HG02885 (cell line): ENCODE data around the gene ARID3C.

Experiments used
- ATAC-seq: cut with Tn5 transposase; IDR thresholded peaks from one replicate; pipeline ENCODE4 v1.9.1; 2021; ENCODE audit warnings: mild to moderate bottlenecking; ENCODE audit not compliant: unreplicated experiment, poor library complexity

Gene ARID3C, protein sequence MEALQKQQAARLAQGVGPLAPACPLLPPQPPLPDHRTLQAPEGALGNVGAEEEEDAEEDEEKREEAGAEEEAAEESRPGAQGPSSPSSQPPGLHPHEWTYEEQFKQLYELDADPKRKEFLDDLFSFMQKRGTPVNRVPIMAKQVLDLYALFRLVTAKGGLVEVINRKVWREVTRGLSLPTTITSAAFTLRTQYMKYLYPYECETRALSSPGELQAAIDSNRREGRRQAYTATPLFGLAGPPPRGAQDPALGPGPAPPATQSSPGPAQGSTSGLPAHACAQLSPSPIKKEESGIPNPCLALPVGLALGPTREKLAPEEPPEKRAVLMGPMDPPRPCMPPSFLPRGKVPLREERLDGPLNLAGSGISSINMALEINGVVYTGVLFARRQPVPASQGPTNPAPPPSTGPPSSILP

DNA sequence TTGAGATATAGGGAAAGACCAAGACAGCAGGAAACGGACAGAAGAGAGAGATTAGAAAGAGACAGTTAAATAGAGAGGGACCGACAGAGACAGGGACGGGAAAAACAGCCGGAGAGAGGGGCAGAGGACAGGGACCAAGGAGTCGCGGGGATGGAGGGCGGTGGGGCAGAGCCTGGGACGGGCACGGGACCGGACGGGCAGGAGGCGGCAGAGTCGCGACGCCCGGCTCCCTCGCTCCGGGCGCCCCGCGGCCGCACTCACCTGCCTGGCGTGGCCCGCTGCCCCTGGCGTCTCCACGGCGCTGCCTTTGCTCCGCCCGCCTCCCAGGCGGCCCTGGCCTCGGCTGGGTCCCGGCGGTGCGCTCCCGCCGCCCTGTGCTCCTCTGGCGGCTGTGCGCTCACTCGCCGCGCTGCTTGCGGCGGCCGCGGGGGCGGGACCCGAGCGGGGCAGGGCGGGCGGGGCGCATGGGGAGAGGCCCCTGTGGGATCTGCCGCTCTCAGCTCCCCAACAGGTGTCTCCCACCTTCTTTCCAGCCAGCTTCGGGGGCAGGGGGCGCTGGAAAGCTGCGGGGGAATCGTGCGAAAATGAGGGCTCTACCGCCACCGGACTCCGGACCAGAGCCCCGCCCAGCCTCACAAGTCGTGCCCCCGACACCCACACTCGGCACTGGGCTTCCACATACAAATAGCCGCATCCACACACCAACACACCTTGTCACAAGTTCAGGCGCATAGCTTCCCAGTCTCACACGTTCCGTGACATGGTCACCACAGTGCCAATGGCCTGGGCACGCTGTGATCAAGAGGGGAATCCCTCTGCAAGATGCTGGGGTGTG is at the start of gene ARID3C:
ARID3C (minus strand) TSS at position 411 of the 835 bp plus-strand sequence. CDS start 1,052 bp downstream, outside the sequence.
- ATAC-seq: peak; percentile 66

DNA sequence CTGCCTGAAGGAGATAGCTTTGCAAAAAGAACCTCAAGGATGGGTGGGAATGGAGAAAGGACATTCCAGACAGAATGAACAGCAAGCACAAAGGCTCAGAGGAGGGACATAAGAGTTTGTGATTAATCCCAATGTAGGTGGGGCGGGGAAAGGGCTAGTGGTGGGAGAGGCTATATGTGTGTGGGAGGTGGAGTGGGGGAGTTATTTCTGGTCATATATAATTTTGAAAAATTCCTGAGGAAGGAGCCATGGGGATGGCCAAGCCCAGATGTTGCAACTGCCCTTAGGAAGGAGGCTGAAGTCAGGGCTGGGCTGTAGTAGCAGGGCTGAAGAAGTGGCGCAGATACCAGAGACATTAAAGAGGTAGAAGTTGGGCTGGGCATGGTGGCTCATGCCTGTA is 47.0 kb upstream of the ARID3C start:
- no peak for ATAC-seq

DNA sequence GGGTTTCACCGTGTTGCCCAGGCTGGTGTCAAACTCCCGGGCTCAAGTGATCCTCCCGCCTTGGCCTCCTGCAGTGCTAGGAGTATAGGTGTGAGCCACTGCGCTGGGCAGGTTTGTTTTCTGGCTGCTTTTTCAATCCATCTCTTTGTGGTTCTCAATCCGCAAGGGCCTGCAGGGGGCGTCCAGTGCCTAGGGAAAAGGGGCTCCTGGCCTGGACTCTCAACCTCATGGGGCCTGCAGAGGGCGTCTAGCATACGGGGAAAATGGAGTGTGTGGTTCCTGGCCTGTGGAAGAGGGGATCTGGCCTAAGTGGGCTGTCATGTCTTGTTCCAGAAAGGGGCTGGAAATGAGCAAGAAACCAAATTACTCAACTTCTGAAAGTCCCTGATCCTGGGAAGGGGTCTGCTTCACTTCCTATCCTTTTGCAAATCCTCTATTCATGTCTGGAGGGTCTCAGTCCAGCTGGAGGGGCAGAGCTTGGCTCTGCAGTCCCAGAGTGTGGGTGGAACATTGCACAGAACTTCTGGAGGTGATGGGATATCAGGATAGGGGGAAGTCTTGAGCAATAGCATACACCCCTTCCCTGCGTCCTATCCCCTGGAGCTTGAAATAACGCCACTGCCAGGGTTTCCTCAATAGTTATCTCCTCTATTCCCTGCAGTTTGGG is 46.3 kb upstream of the ARID3C start:
- peak; percentile 50 for ATAC-seq

DNA sequence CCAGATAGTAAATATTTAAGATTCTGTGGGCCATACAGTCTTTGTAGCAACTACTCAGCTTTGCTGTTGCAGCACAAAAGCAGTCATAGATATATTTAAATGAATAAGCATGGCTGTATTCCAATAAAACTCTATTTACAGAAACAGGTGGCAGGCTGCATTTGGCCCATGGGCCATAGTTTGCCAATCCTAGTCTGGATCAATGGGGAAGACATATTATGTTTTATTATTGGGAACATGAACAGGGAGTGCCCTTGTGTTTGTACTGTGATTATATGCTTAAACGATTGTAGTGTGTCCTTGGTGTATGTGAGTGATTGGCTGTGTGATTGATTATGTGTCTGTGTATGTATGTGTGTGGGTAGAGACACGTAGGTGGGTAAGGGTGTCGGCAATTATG is 45.6 kb upstream of the ARID3C start:
- ATAC-seq: no peak

DNA sequence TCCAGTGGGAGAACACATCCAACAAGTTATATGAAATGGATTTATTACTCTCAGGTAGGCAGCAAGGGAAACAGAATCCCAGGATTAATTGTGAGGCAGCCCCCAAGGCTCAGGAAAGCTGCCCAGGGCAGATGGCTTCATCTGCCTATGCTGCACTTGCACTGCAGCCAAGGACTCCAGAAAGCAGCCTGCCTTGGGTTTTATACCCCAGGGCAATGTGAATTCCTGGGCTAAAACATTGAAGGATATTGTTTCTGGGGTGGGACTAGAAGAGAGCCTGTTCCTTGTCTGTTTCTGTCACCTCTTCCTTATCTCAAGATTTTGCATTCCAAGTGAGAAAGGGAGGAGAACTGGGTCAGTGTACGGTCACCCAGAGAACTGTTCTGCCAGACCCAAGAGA is 42.4 kb upstream of the ARID3C start:
- no peak for ATAC-seq

DNA sequence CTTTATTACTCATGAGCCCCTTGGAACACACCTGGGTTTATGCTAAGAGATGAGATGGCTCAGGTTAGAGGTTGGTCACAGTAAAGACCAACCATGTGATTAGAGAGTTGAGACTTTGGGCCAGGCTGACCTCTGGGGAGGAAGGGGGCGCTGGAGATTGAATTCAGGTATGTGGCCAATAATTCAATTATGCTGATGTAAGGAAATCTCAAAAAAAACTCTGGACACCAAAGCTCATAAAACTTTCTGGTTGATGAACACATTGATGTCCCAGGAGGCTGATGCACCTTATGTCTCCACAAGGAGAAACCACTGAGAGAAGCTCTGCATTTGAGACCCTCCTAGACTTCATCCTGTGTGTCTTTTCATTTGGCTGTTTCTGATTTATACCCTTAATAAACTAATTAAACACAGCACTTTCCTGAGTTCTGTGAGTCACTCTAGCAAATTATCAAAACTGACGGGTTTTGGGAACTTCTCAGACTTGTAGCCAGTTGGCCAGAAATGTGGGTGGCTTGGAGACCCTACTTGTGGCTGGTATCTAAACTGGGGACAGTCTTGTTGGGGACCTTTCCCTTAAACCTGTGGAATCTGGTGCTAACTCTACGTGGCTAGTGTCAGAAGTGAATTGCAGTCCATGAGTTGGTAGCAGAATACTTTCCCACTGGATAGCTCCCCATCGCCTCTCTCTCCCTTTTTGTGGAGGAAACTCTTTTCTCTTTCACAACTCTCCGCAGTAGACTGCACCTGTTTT is 41.1 kb upstream of the ARID3C start:
- ATAC-seq: no peak

DNA sequence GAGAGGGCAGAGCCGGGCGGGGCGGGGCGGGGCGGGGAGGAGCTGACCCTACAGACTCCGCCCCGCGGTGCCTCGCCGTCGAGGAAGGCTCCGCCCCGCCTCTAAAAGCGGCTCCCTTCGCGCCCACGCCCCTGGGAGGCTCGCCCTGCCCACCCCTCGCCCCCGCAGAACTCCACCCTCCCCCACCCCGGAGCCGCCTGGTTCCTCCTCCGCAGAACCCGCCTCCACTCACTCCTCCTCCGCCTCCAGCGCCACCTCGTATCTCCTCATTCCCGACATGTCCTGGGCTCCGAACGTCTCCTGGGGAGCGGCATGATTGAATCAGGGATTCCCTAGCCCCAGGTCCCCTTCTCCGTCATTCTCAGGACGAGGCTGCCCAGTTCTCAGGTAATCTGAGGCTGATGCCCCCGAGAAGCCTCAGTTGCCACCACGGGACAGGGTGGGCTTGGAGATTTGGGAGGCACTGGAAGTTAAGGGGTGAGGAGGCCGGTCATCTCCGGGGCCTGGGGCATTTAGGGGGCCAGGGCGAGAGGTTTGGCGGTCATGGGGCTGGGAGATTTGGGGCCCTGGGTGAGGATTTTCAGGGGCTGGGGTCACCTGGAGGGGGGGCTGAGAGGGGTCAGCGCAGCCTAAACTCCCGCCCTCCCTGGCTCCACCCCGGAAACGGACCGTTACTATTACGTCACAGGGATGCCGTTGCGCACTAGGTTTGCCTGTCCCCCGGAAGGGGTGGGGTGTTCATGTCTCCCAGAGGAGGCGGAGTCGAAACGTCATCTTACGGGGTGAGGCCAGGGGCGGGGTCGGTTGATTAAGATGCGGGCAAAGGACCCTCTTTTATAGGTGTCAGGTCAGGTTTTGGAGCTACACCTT is 36.8 kb upstream of the ARID3C start:
- peak; percentile 80 for ATAC-seq

DNA sequence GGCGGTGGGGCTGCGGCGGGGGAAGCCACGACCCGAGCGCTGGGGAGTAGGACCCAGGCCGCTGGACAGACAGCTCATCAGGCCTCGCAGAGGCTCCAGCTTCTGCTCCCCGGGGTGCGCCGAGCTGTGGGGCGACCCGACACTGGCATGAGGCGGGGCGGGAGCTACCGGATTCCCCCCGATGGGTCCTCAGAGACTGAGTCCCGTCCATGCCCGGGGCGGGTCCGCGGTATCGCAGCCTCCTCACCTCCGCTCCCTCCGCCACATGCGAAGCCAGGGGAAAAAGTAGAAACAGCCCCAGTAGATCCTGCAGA is 36.2 kb upstream of the ARID3C start:
- no peak for ATAC-seq

DNA sequence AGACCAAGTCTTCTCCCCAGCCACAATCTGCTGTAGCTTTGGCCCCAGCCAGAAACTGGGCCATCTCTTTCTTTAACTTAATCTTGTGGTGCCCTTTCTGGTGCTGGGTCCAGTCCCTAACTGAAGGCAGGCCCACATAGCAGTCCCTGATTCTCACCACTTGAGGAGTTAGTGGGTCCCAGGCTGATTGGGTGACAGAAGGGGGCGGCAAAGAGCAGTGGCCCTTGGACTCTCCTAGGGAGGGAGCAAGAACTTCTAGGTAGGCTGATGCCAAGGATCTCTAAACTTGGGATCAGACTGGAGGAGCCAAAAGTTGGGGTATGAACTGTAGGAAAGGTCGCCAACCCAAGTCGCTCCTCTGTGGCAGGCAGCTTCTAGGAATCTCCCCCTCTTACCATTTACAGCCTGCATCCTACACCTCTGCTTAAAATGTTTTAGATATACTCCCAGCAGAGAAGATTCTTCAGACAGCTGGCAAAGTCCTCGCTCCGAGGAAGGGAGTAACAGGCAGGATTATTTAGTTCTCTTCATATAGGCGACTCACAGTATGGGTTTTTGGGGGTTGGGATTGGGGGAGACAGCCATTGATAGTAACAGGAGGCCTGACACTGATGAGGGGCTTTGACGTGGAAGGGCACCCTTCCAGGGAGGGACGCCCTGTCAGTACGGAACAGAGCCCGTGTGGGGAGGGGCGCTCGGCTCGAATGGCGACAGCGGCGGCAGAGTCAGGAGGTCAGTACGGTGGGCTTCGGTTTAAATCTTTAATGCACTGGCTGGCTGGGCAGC is 35.6 kb upstream of the ARID3C start:
- peak; percentile 57 for ATAC-seq

DNA sequence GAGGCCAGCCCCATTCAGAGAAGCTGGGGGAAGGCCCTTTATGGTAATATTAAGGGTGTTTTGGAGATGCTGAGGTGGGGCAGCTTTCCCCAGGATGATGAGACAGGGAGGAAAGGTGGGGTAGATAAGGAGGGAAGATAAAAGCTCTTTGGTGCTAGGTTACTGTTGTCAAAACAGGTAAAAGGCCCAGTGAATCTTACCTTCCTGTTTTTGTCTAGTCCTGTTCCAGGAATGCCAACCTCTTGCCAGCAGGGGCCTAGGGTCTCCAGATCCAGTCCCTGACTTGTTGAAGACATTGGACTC is 34.4 kb upstream of the ARID3C start:
- no peak for ATAC-seq

DNA sequence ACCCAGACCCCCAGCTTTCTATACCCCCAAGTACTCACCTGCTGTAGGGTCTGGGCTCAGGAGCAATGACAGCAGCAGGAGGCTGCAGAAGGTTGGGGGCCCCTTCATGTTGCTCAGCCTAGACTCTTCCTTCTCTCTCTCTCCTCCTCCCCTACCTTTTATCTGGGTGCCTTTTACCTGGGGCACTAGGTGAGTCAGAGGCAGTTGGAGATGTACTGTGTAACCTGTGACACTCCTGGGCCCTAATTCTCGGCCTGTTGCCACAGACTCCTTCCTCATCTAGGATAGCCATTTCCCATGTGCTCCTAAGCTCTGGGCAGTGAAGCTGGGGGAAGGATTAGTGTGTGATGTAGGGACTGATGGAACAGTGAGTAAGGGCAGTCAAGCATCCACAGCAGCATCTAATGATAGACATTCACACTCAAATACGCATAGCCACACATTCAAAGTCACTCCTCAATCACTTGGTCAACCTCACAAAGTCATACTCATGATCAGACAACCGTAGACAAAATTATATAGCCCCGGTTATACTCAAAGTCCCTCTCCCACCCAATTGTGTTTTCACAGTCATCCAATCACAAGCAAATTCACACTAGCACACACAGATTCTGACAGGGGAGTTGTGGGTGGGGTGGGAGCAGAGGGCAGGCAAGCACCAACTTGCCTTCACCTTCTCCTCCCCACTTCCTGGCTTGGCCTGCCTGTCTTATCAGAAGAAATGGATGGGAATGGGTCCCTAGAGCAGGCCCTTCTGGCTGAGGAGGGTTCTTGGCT is 33.8 kb upstream of the ARID3C start, which contains the start of gene CCL27:
CCL27 (minus strand) TSS at position 132 of the 777 bp plus-strand sequence; CDS start at position 108, 24 bp downstream.
- no peak for ATAC-seq

DNA sequence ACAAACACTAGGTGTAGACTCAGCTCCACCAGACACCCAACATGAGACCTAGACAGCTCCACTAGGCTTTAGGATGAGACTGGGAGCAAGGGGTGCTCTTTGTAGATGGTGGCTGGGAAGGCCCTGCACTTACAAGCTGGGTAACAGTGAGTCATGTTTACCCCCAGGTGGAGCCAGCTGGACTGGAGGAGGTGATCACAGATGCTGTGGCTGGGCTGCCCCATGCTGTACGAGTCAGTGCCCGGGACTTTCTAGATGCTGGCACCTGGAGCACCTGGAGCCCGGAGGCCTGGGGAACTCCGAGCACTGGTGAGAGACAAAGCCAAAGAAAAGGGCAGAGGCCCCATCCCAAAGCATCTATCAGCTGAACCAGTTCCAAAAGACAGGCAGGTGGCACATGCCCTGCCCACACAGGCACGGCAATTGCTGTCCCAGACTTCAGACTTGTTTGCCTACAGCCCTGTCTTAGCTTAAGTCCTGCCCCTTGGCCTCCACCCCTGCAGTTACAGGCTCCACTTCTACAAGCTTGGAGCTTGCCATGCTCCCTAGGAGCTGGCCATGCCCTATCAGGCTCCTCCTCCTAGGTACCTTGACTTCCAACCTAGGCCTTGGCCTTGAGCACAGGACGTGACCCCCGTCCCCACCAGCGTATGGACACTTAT is 30.9 kb upstream of the ARID3C start:
- ATAC-seq: no peak

DNA sequence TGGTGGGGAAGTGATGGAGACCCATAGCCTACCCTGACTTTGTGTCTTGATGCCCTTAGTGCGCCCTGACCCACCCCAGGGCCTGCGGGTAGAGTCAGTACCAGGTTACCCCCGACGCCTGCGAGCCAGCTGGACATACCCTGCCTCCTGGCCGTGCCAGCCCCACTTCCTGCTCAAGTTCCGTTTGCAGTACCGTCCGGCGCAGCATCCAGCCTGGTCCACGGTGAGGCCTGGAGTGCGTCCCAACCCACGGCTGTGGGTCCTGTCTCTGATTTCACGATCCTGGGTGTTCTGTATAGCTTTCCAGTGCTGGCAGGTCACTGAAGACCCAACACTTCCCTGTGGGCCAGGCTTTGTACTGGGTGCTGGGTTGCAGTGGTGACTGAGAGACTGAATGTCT is 29.6 kb upstream of the ARID3C start:
- ATAC-seq: no peak

DNA sequence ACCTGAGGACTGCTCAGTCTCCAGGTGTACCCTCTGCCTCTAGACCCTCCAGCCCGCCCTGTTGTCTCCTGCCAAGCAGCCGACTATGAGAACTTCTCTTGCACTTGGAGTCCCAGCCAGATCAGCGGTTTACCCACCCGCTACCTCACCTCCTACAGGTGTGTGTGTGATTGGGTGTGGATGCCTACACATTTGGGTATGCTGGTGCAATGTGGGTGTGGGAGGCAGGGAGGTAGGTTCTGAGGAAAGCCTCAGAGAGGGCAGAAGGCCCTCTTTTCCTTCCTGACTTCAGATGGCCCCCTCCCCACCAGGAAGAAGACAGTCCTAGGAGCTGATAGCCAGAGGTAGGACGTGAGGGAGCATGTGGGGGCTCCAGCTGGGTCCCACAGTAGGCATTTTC is 28.1 kb upstream of the ARID3C start:
- ATAC-seq: no peak

DNA sequence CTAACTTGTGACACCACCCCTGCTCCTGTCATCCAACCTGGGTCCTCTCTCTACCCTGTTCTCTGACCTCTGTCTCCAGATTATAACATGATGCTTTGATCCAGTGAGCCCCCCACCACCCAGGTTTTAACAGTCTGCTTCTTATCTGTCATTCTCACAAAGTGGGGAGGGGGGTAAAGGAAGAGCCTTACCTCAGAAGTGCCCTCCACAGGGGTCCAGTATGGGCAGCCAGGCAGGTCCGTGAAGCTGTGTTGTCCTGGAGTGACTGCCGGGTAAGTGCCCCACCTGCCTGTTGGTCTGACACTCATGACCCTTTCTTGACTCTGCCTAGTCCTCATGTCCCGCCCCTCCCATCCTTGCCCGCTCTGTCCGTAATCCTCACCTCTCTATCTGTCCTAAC is 26.5 kb upstream of the ARID3C start:
- no peak for ATAC-seq

DNA sequence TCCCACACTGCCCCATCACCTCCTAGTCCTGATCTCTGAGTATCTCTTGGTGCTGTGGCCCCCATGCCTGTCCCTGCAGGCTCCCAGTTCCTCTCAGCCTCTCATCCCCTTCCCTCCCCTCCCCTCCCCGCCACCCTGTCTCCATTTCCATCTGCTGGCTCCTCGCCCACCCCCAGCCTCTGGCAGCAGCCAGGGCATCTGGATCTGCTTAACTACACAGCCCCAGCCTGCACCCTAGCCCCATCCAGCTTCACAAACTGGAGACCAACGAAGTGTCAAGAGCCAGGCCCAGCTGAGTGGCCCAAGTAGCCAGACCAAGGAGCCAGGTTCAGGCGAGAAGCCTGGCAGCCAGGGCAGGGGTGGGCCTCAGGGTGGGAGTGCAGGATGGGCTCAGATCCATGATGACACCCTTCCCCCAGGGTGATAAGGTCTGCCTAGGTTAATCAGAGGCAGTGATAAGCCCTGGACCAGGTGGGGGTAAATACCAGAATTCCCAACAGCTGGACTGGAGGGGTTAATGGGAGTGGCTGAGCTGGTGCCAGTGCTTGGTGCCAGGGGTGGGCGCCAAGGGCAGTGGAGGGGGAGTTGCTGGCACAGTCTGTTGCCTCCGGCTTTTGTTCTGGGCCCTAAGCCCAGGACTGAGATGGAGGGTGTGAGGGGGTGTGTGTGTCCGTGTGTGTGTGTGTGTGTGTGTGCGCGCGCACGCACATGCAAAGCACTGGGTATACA is 25.6 kb upstream of the ARID3C start:
- no peak for ATAC-seq
